RWPE2 (cell line): ENCODE data around the gene XDH.

Experiments used
- ATAC-seq: fragments of 200-7000 bp; cut with Tn5 transposase; 3 replicates; pipeline ENCODE4 v1.9.1; 2021; ENCODE audit warnings: low read depth
- DNase-seq: peaks from one replicate; pipeline ENCODE4 v3.0.0-alpha.2; 2020; ENCODE audit warnings: low spot score
- H3K27ac ChIP-seq: fragments of 450-650 bp; 2 replicates; pipeline ENCODE4 v1.5.1; 2017; ENCODE audit warnings: mild to moderate bottlenecking; ENCODE audit not compliant: poor library complexity, severe bottlenecking
- H3K27me3 ChIP-seq: fragments of 250-450 bp; sonication (Bioruptor Pico); 2 replicates; pipeline ENCODE4 v1.5.1; 2021; ENCODE audit warnings: mild to moderate bottlenecking, moderate library complexity; ENCODE audit not compliant: insufficient read depth, poor library complexity, severe bottlenecking
- H3K36me3 ChIP-seq: fragments of 250-450 bp; sonication (Bioruptor Pico); 2 replicates; pipeline ENCODE4 v1.5.1; 2020; ENCODE audit warnings: low read depth, mild to moderate bottlenecking, moderate library complexity
- H3K4me1 ChIP-seq: fragments of 250-450 bp; sonication (Bioruptor Pico); 2 replicates; pipeline ENCODE4 v1.5.1; 2021; ENCODE audit warnings: mild to moderate bottlenecking, moderate library complexity; ENCODE audit not compliant: insufficient read depth, poor library complexity, severe bottlenecking
- H3K4me3 ChIP-seq: fragments of 250-450 bp; sonication (Bioruptor Pico); 2 replicates; pipeline ENCODE4 v1.5.1; 2021; ENCODE audit warnings: mild to moderate bottlenecking, moderate library complexity; ENCODE audit not compliant: severe bottlenecking
- H3K9me3 ChIP-seq: fragments of 250-450 bp; sonication (Bioruptor Pico); 2 replicates; pipeline ENCODE4 v1.5.1; 2021; ENCODE audit warnings: mild to moderate bottlenecking, moderate library complexity; ENCODE audit not compliant: severe bottlenecking
- CTCF ChIP-seq: fragments of 450-650 bp; IDR thresholded peaks from one replicate; pipeline ENCODE4 v1.5.1; 2017; ENCODE audit warnings: mild to moderate bottlenecking, moderate library complexity; ENCODE audit not compliant: poor library complexity, severe bottlenecking

The XDH gene

GRCh38 chr2:31347750-31348149, 66.8 kb downstream of the XDH start:
- no peaks in the 10 kb centered on the region for H3K4me1 ChIP-seq
- H3K27ac ChIP-seq = no peak overlapping the region
- peaks cover 75% of the 10 kb centered on the region for H3K36me3 ChIP-seq
- DNase-seq = no peak
- no peaks in the 10 kb centered on the region for H3K9me3 ChIP-seq
- no peak overlapping the region for H3K4me3 ChIP-seq
- no peak for ATAC-seq
- no peaks in the 10 kb centered on the region for H3K27me3 ChIP-seq
- TF ChIP-seq CTCF = no peak

DNA sequence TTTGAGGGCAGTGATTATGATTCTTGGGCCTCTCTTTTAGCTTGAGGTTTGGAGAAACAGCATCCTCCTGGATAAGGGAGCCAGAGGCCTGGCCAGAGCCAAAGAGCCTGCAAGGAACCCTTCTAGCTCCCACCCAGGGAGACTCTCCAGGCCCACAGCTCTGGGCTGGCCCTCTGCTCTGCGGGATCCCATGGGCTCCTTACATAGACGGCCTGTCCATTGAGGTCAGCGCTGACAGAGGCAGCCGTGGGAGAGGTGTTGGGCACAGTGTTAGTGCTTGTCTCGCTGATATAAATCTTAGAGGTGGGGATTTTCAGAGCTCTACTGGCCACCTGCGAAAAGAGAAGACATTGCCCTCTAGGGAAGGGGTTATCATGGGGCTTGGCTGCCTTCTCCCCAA, 67.2 kb downstream of the XDH start:
- DNase-seq (no peak), ATAC-seq (no peak)
- no peaks in the 10 kb centered on the region for H3K27me3 ChIP-seq
- no peak overlapping the region for H3K27ac ChIP-seq
- H3K36me3 ChIP-seq = peaks cover 79% of the 10 kb centered on the region
- no peaks in the 10 kb centered on the region for H3K9me3 ChIP-seq
- TF ChIP-seq CTCF = no peak
- H3K4me1 ChIP-seq = no peaks in the 10 kb centered on the region
- no peak overlapping the region for H3K4me3 ChIP-seq

- no peak overlapping the region for H3K27ac ChIP-seq
- no peaks in the 10 kb centered on the region for H3K27me3 ChIP-seq
- DNase-seq (no peak), ATAC-seq (no peak)
- no peaks in the 10 kb centered on the region for H3K4me1 ChIP-seq
- H3K4me3 ChIP-seq = no peak overlapping the region
- no peaks in the 10 kb centered on the region for H3K9me3 ChIP-seq
- no peak for TF ChIP-seq CTCF
- peaks cover 72% of the 10 kb centered on the region for H3K36me3 ChIP-seq
Observed at GRCh38 chr2:31344447-31344846, 70.1 kb downstream of the XDH start.

DNA sequence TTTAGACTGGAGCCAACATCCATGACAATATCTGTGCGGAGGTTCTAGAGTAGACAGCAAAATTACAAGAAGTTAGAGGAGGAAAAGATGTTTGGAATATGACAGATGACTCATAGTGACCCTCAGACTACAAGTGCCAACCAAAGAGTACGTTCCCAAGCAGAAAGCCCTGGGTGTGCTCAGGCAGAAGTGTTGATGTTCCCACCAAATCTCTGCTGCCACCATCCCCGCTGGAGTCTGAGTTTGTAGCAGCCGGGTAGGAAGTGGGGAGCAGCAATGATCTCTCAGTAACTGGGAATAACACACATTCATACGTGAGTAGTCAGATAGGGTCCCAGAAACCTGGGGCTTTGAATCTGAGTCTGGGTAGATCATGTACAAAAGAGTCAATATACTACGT, 73.2 kb downstream of the XDH start:
- Histone ChIP-seq H3K36me3 (peaks cover 50% of the 10 kb centered on the region), H3K27ac (no peak overlapping the region), H3K27me3 (no peaks in the 10 kb centered on the region), H3K9me3 (no peaks in the 10 kb centered on the region), H3K4me1 (peaks cover 21% of the 10 kb centered on the region), H3K4me3 (no peak overlapping the region)
- no peak for TF ChIP-seq CTCF
- DNase-seq (no peak), ATAC-seq (no peak)

GRCh38 chr2:31339696-31340095, 74.8 kb downstream of the XDH start:
- TF ChIP-seq CTCF = no peak
- no peak for ATAC-seq
- Histone ChIP-seq H3K27ac (no peak overlapping the region), H3K4me3 (no peak overlapping the region), H3K9me3 (no peaks in the 10 kb centered on the region), H3K36me3 (peaks cover 41% of the 10 kb centered on the region), H3K4me1 (peaks cover 27% of the 10 kb centered on the region), H3K27me3 (no peaks in the 10 kb centered on the region)
- no peak for DNase-seq
